Ishikawa (cell line): ENCODE measurements around the gene CEP350.

Experiments used
- CEBPB ChIP-seq: IDR thresholded peaks from 2 replicates; pipeline ENCODE4 v1.6.1; 2012
- CREB1 ChIP-seq: IDR thresholded peaks from 2 replicates; pipeline ENCODE4 v1.6.1; 2012; ENCODE audit warnings: low read depth
- EGR1 ChIP-seq: IDR thresholded peaks from 2 replicates; pipeline ENCODE4 v1.6.1; 2012
- EP300 ChIP-seq: IDR thresholded peaks from 2 replicates; pipeline ENCODE4 v1.6.1; 2012; ENCODE audit warnings: borderline replicate concordance
- FOXM1 ChIP-seq: IDR thresholded peaks from 2 replicates; pipeline ENCODE4 v1.6.1; 2012; ENCODE audit warnings: low read depth, borderline replicate concordance
- MAX ChIP-seq: IDR thresholded peaks from 2 replicates; pipeline ENCODE4 v1.6.1; 2012
- NFIC ChIP-seq: IDR thresholded peaks from 2 replicates; pipeline ENCODE4 v1.6.1; 2012
- RAD21 ChIP-seq: IDR thresholded peaks from 2 replicates; pipeline ENCODE4 v1.6.1; 2012; ENCODE audit warnings: low read depth
- REST ChIP-seq: IDR thresholded peaks from 2 replicates; pipeline ENCODE4 v1.6.1; 2012; ENCODE audit warnings: low read depth, mild to moderate bottlenecking
- TAF1 ChIP-seq: IDR thresholded peaks from 2 replicates; pipeline ENCODE4 v1.6.1; 2012; ENCODE audit warnings: low read depth, mild to moderate bottlenecking
- TCF12 ChIP-seq: IDR thresholded peaks from 2 replicates; pipeline ENCODE4 v1.6.1; 2012; ENCODE audit warnings: low read depth
- TEAD4 ChIP-seq: IDR thresholded peaks from 2 replicates; pipeline ENCODE4 v1.6.1; 2012
- USF1 ChIP-seq: IDR thresholded peaks from 2 replicates; pipeline ENCODE4 v1.6.1; 2012
- YY1 ChIP-seq: IDR thresholded peaks from 2 replicates; pipeline ENCODE4 v1.6.1; 2012; ENCODE audit warnings: low read depth
- ZBTB7A ChIP-seq: IDR thresholded peaks from 2 replicates; pipeline ENCODE4 v1.6.1; 2012; ENCODE audit warnings: low read depth

Gene CEP350

GRCh38 chr1:180136968-180137356 lies 182.4 kb downstream of the CEP350 start:
- no peak for TF ChIP-seq CREB1
- no peak for TF ChIP-seq TCF12
- no peak for TF ChIP-seq CEBPB
- TF ChIP-seq TEAD4: no peak
- TF ChIP-seq REST: no peak
- no peak for TF ChIP-seq EGR1
- no peak for TF ChIP-seq FOXM1
- no peak for TF ChIP-seq NFIC
- no peak for TF ChIP-seq USF1
- no peak for TF ChIP-seq TAF1
- TF ChIP-seq ZBTB7A: no peak
- TF ChIP-seq MAX: no peak
- no peak for TF ChIP-seq RAD21
- TF ChIP-seq EP300: no peak
- TF ChIP-seq YY1: no peak

GRCh38 chr1:180137776-180138175 lies 183.2 kb downstream of the CEP350 start:
- TF ChIP-seq EP300: no peak

GRCh38 chr1:180141381-180141934 lies 186.8 kb downstream of the CEP350 start:
- TF ChIP-seq EGR1 (no peak), MAX (no peak), FOXM1 (no peak), TCF12 (no peak)

GRCh38 chr1:180143359-180143758 lies 188.7 kb downstream of the CEP350 start:
- TF ChIP-seq ZBTB7A: no peak

GRCh38 chr1:180144659-180145357 lies 190.2 kb downstream of the CEP350 start:
- no peak for TF ChIP-seq TAF1

- TF ChIP-seq FOXM1: no peak
- no peak for TF ChIP-seq NFIC
- TF ChIP-seq TEAD4: no peak
Observed at GRCh38 chr1:180145446-180145845, 190.8 kb downstream of the CEP350 start.

GRCh38 chr1:180150982-180151381 lies 196.4 kb downstream of the CEP350 start:
- TF ChIP-seq TAF1: no peak
- TF ChIP-seq CEBPB: peak; percentile 67

GRCh38 chr1:180151508-180151907 lies 196.9 kb downstream of the CEP350 start:
- TF ChIP-seq EP300 (peak; percentile 55; the same call in 1 of the 2 replicates), NFIC (peak; percentile 67), RAD21 (no peak), TCF12 (peak; percentile 40; the same call in 1 of the 2 replicates), TEAD4 (peak; percentile 79; the same call in 1 of the 2 replicates), REST (no peak), ZBTB7A (no peak), EGR1 (no peak), YY1 (no peak), MAX (0 out of 2 replicates have a peak, but pooled peaks have one; percentile 21), USF1 (no peak), CEBPB (no peak), TAF1 (no peak), FOXM1 (no peak), CREB1 (no peak)
